BLaER1 (cell line): ENCODE measurements around the gene RYK.
A peak's percentile ranks its signal among the peaks of the same experiment; 100 is the strongest.
"Not testable (repeated sequence)": the region's sequence is repeated elsewhere in the genome, so short reads cannot be mapped to it uniquely, and the experiment has no call there.

Experiments used
- H3K27ac ChIP-seq: shearing (Covaris generic); formaldehyde crosslinking; 2 replicates; pipeline ENCODE4 v1.8.1; 2022
- H3K27me3 ChIP-seq: shearing (Covaris generic); formaldehyde crosslinking; 2 replicates; pipeline ENCODE4 v1.8.1; 2022
- H3K36me3 ChIP-seq: shearing (Covaris generic); formaldehyde crosslinking; 2 replicates; pipeline ENCODE4 v1.8.1; 2022
- H3K4me1 ChIP-seq: shearing (Covaris generic); formaldehyde crosslinking; 2 replicates; pipeline ENCODE4 v1.8.1; 2022
- H3K4me2 ChIP-seq: shearing (Covaris generic); formaldehyde crosslinking; 2 replicates; pipeline ENCODE4 v1.8.1; 2022
- H3K4me3 ChIP-seq: shearing (Covaris generic); formaldehyde crosslinking; 2 replicates; pipeline ENCODE4 v1.8.1; 2022
- H3K9ac ChIP-seq: shearing (Covaris generic); formaldehyde crosslinking; 2 replicates; pipeline ENCODE4 v1.8.1; 2022
- H3K9me3 ChIP-seq: shearing (Covaris generic); formaldehyde crosslinking; 2 replicates; pipeline ENCODE4 v1.8.1; 2022
- H4K20me1 ChIP-seq: shearing (Covaris generic); formaldehyde crosslinking; 2 replicates; pipeline ENCODE4 v1.8.1; 2022
- Cebpa-rat ChIP-seq: shearing (Covaris generic); IDR thresholded peaks from 2 replicates; pipeline ENCODE4 v1.8.1; 2022

The RYK gene

DNA sequence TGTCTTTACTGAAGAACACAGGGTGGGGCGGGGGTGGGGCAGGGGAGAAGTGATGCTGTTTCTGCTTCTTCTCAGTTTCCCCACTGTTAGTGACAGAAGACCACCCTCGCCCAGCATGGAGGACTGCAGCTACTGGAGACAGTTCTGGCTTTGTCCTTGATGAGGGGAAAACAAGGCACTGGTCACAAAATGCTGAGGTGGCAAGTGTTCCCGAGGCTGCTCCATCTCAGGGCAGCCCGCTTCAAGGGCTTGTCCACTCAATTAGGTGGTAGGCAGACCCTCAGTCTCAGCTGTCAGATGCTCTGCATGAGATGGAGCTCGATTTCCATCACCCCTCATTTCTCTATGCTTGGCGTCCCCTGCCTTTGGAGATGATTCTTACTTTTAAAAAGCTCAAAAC lies 33.8 kb upstream of the RYK start:
- Histone ChIP-seq H3K4me3 (no peak overlapping the region), H3K4me1 (no peaks in the 10 kb centered on the region), H4K20me1 (no peaks in the 10 kb centered on the region), H3K27me3 (no peaks in the 10 kb centered on the region), H3K4me2 (no peak overlapping the region), H3K27ac (no peak overlapping the region), H3K9ac (no peak overlapping the region), H3K36me3 (no peaks in the 10 kb centered on the region), H3K9me3 (no peaks in the 10 kb centered on the region)
- TF ChIP-seq Cebpa-rat = no peak

GRCh38 chr3:134282659-134283047 lies 32.0 kb upstream of the RYK start:
- no peak for TF ChIP-seq Cebpa-rat
- Histone ChIP-seq H3K4me2 (no peak overlapping the region), H3K9ac (no peak overlapping the region), H3K36me3 (no peaks in the 10 kb centered on the region), H3K9me3 (no peaks in the 10 kb centered on the region), H4K20me1 (no peaks in the 10 kb centered on the region), H3K4me3 (no peak overlapping the region), H3K27me3 (no peaks in the 10 kb centered on the region), H3K4me1 (no peaks in the 10 kb centered on the region), H3K27ac (no peak overlapping the region)

- no peak overlapping the region for H3K27ac ChIP-seq
- no peaks in the 10 kb centered on the region for H3K36me3 ChIP-seq
- no peaks in the 10 kb centered on the region for H3K27me3 ChIP-seq
- no peak overlapping the region for H3K4me2 ChIP-seq
- H3K4me3 ChIP-seq = no peak overlapping the region
- no peaks in the 10 kb centered on the region for H3K9me3 ChIP-seq
- TF ChIP-seq Cebpa-rat = peak; percentile 24; the same call in 1 of the 2 replicates
- no peaks in the 10 kb centered on the region for H4K20me1 ChIP-seq
- no peaks in the 10 kb centered on the region for H3K4me1 ChIP-seq
- no peak overlapping the region for H3K9ac ChIP-seq
Observed at GRCh38 chr3:134281912-134282658, 31.4 kb upstream of the RYK start.

DNA sequence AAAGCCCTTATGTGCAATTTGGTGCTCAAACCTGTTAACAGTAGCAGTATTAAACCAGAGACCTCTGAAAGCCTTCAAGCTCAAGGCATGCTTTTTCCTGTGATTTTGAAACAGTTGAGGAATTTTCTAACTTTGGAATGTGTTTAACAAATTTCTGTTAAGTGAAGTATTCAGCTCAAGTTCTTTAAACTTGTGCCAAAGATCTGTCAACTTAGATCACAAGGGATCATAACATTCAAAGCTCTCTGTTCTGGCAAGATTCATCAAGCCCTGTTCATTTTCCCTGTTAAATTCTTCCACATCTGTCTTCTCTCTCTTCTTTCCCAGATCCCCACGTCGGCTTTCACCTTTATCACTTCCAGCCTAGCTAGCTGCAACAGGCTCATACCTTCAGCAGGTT lies 28.8 kb upstream of the RYK start:
- H3K9me3 ChIP-seq = no peaks in the 10 kb centered on the region; the same call in 1 of the 2 replicates
- no peak overlapping the region for H3K4me3 ChIP-seq
- H3K4me1 ChIP-seq = no peaks in the 10 kb centered on the region
- H3K27me3 ChIP-seq = no peaks in the 10 kb centered on the region
- H3K36me3 ChIP-seq = no peaks in the 10 kb centered on the region
- no peak for TF ChIP-seq Cebpa-rat
- no peak overlapping the region for H3K9ac ChIP-seq
- H4K20me1 ChIP-seq = no peaks in the 10 kb centered on the region
- no peak overlapping the region for H3K4me2 ChIP-seq
- H3K27ac ChIP-seq = no peak overlapping the region

DNA sequence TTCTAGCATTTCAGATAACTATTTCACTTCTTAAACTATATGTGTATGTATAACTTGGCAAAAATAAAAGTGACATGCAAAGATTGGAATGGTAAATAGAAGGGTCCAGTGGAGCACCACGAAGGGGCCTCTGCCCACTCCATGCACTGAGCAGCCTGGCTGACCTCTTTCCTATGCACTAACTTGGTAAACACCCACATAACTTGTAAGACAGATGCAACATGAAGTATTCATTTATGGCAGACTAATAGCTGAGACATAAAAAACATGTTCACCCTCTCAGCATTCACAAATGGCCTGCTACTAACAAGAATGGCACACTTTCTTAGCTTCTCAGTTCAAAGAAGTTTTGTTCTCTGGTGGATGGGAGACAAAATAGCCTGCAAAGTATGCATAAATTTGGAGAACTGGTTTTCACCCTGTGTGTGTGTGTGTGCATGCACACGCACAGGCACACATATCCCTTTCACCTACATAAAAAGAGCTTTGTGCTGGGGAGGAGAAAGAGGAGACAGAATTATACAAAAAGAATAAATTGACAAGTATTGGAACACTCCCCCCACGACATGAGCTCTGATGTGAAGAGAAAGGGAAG lies 26.5 kb upstream of the RYK start:
- Histone ChIP-seq H3K4me2 (no peak overlapping the region), H3K36me3 (no peaks in the 10 kb centered on the region), H3K4me3 (no peak overlapping the region), H3K4me1 (no peaks in the 10 kb centered on the region), H3K9ac (no peak overlapping the region), H3K27me3 (no peaks in the 10 kb centered on the region), H3K9me3 (no peaks in the 10 kb centered on the region; the same call in 1 of the 2 replicates), H4K20me1 (no peaks in the 10 kb centered on the region), H3K27ac (no peak overlapping the region)
- no peak for TF ChIP-seq Cebpa-rat

DNA sequence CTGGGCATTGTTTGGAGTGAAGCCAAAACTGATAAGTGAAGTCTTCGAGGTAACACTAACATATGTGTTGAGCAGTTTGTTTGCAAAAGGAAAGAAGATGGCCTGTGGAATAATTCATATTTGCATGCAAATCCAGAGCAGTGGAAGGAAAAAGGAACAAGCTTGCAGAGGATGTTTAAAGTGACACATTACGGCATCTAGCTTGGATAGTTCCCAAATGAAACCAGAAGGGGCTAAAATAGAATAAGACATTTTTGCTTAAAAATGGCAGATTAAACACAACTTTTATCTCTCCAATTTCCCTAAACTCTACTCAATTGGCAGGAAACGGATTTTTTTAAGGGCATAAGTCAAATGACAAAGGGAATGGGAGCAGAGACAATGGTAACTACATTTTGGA lies 25.4 kb upstream of the RYK start:
- H3K4me2 ChIP-seq = no peak overlapping the region
- H3K27ac ChIP-seq = no peak overlapping the region
- no peak for TF ChIP-seq Cebpa-rat
- no peaks in the 10 kb centered on the region for H3K27me3 ChIP-seq
- no peak overlapping the region for H3K4me3 ChIP-seq
- no peaks in the 10 kb centered on the region for H3K4me1 ChIP-seq
- no peak overlapping the region for H3K9ac ChIP-seq
- H3K9me3 ChIP-seq = no peaks in the 10 kb centered on the region; the same call in 1 of the 2 replicates
- no peaks in the 10 kb centered on the region for H4K20me1 ChIP-seq
- no peaks in the 10 kb centered on the region for H3K36me3 ChIP-seq

GRCh38 chr3:134275110-134275509 lies 24.5 kb upstream of the RYK start:
- H4K20me1 ChIP-seq, H3K9me3 ChIP-seq, H3K4me3 ChIP-seq: not testable (repeated sequence)

GRCh38 chr3:134274571-134274970 lies 23.9 kb upstream of the RYK start:
- Histone ChIP-seq H3K27me3 (no peaks in the 10 kb centered on the region), H3K4me1 (no peaks in the 10 kb centered on the region), H4K20me1 (no peaks in the 10 kb centered on the region), H3K36me3 (no peaks in the 10 kb centered on the region), H3K9ac (no peak overlapping the region), H3K27ac (no peak overlapping the region), H3K4me3 (no peak overlapping the region), H3K9me3 (no peaks in the 10 kb centered on the region; the same call in 1 of the 2 replicates), H3K4me2 (no peak overlapping the region)
- no peak for TF ChIP-seq Cebpa-rat

More at GRCh38 chr3:134275110-134275509, 24.5 kb upstream of the RYK start:
- not testable (repeated sequence) for H3K4me2 ChIP-seq, H3K27ac ChIP-seq, H3K36me3 ChIP-seq, H3K4me1 ChIP-seq, H3K9ac ChIP-seq, H3K27me3 ChIP-seq

DNA sequence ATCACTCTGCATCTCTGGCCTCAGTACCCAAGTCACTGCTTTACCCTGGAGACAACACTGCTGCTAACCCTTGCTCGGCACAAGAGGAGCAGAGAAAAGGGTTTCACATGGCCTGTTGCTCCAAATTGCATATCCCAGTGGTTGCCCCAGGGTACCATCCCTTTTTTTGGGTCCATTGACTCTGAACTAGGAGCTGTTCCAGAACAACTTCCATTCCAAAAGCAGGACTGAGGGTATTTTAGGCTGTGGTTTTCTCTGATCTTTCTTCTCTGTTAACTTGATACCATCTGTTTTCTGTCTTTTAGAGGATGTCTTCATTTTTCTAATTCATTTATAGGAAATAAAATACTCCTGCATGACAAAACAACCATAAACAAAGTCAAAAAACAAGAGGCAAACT lies 17.3 kb upstream of the RYK start:
- H3K27me3 ChIP-seq = no peaks in the 10 kb centered on the region

DNA sequence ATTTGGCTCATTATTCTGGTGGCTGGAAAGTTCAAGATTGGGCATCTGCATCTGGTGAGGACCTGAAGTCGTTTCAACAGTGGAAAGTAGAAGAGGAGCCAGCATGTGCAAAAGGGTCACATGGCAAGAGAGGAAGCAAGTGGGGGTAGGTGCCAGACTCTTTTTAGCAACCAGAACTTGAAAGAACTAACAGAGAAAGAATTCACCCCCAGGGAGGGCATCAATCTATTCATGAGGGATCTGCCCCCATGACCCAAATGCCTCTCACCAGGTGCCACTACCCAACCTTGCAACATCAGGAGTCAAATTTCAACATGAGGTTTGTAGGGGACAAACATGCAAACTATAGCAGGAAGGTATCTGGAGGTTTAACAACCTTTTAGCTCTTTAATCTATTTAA lies 10.3 kb upstream of the RYK start:
- no peak for TF ChIP-seq Cebpa-rat
- Histone ChIP-seq H4K20me1 (no peaks in the 10 kb centered on the region), H3K4me2 (peak overlapping the region; percentile 39), H3K4me1 (peaks cover 10% of the 10 kb centered on the region), H3K4me3 (no peak overlapping the region), H3K27me3 (peaks cover 8% of the 10 kb centered on the region; the same call in 1 of the 2 replicates), H3K36me3 (no peaks in the 10 kb centered on the region), H3K9ac (no peak overlapping the region), H3K9me3 (no peaks in the 10 kb centered on the region; the same call in 1 of the 2 replicates), H3K27ac (no peak overlapping the region)

More for the DNA sequence above, 17.3 kb upstream of the RYK start:
- Histone ChIP-seq H3K9ac (no peak overlapping the region), H3K4me1 (peaks cover 7% of the 10 kb centered on the region), H3K36me3 (no peaks in the 10 kb centered on the region), H3K27ac (no peak overlapping the region), H3K4me2 (peak overlapping the region; percentile 5; the same call in 1 of the 2 replicates), H3K9me3 (no peaks in the 10 kb centered on the region), H4K20me1 (no peaks in the 10 kb centered on the region), H3K4me3 (no peak overlapping the region)
- no peak for TF ChIP-seq Cebpa-rat
